ENCODE data around the gene UBA6.

Gene UBA6

DNA sequence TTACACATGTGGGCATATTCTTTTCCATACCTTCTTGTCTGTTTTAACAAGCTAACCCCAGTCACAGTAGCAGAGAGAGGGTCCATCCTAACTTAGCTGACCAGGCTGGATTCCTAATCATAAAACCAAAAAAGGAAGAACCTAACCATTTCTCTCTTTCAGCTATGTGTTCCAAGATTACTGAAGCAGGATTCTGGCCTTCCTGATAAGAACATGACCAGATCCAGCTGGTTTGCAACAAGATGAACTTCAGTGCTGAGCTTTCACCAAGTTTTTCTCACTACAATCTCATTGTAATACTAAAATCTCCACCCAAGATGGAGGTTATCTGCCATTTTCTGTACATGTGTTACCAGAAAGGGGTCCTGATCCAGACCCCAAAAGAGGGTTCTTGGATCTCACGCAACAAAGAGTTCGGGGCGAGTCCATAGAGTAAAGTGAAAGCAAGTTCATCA is 20.4 kb upstream of the UBA6 start:
- TF ChIP-seq, protein P1, sequence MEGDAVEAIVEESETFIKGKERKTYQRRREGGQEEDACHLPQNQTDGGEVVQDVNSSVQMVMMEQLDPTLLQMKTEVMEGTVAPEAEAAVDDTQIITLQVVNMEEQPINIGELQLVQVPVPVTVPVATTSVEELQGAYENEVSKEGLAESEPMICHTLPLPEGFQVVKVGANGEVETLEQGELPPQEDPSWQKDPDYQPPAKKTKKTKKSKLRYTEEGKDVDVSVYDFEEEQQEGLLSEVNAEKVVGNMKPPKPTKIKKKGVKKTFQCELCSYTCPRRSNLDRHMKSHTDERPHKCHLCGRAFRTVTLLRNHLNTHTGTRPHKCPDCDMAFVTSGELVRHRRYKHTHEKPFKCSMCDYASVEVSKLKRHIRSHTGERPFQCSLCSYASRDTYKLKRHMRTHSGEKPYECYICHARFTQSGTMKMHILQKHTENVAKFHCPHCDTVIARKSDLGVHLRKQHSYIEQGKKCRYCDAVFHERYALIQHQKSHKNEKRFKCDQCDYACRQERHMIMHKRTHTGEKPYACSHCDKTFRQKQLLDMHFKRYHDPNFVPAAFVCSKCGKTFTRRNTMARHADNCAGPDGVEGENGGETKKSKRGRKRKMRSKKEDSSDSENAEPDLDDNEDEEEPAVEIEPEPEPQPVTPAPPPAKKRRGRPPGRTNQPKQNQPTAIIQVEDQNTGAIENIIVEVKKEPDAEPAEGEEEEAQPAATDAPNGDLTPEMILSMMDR (IDR thresholded peaks at IDR 0.05) = no peak

DNA sequence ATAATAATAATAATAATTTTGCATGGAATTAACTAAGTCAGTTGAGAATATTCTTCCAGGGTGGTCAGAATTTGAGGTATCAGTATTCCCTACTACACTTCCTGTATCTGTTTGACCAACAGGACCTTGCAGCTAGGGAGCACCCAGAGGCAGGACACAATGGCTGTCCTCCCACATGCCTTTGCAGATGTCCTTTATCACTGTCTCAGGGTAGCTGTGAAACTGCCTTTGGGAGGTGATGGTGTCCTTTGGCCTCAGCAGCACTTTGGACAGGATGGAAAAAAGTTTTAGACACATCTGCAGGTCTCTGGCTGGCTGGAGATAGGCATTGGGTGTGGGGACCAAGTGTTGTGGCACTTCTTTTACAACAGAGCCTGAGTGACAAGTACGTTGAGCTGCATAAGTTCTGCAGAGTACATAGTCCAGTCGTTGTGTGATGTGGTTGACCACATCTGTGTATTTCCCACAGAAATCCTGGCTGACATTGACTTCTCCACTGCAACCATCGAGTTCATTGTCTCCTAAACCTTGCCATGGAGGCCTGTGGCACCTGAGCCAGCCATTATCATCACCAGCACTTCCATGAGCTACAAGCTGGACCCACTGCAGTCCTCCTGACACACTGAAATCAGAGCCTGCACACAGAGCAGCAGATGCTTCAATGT is 19.1 kb upstream of the UBA6 start:
- TF ChIP-seq, protein P1 (IDR thresholded peaks at IDR 0.05) = no peak

DNA sequence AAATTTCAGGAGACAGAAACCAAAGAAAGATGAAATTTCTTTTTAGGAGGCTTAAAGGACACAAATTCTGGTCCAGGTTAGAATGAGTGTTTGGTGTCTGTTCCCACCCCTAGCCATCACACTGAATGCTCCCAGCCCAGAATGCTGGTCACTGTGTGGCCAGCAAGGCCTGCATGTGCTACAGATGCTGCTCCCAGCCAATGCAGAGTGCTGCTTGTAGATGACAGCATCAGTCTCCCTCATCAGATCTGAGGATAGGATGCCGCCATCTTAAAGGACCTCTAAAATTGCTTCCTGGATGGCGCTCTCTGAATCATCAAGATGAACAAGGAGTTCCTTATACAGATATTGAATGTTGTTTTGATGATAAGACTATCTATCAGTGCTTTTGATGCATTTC is 17.9 kb upstream of the UBA6 start:
- TF ChIP-seq, protein P1 (IDR thresholded peaks at IDR 0.05) = no peak

DNA sequence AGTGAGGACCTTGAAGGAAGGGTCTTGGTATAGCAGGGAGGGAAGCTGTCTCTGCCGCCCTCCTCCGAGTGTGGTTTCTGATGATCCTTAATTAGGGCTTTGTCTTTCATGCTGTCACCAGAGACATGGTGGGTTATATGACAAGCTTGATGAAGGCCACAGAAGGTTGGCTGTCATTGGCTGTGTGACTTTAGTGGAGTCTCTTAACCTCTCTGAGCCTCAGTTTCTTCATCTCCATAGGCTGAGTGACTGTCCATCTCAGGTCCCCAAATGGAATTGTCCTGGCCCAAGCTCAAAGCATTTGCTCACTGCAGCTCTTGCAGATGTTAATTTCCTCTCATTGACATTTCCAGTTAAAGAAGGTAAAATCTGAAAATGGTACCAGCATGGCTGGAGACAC is 16.6 kb upstream of the UBA6 start:
- TF ChIP-seq, protein P1 (IDR thresholded peaks at IDR 0.05) = no peak

DNA sequence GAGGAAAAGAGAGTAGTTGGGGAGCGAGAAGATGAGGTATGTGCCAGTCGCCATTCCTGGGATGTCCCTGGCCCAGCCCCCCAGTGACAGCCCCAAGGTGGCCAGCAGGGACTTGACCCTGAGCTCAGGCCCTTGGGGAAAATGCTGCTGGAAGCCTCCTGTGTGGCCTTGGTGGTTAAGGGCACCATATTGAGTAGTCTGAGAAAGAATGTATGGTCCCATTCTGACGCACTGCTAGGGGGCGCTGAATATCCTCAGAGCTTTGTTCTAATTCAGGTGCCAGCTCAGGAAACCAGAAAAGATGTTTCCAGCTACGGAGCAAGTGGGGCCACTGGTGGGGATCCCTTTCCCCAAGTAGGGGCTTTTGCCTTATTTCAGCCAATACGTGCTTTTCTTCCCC is 14.0 kb upstream of the UBA6 start:
- TF ChIP-seq, protein P1 (IDR thresholded peaks at IDR 0.05) = no peak

DNA sequence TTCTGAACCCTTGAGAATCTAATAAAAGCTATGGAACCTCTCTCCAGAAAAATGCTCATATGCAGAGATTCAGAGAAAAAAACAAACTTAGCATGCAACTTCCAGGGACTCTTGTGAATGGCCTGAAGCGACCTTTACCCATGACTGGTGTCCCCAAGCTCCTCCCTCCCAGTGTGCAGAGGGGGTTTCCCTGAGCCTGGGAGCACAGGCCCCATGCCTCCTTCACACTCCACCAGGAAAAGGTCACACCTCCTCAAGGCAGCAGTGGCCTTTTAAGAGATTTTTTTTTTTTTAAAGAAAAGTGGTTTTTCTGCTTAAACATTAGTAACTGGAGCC is 13.3 kb upstream of the UBA6 start:
- TF ChIP-seq, protein P1 (IDR thresholded peaks at IDR 0.05) = no peak

DNA sequence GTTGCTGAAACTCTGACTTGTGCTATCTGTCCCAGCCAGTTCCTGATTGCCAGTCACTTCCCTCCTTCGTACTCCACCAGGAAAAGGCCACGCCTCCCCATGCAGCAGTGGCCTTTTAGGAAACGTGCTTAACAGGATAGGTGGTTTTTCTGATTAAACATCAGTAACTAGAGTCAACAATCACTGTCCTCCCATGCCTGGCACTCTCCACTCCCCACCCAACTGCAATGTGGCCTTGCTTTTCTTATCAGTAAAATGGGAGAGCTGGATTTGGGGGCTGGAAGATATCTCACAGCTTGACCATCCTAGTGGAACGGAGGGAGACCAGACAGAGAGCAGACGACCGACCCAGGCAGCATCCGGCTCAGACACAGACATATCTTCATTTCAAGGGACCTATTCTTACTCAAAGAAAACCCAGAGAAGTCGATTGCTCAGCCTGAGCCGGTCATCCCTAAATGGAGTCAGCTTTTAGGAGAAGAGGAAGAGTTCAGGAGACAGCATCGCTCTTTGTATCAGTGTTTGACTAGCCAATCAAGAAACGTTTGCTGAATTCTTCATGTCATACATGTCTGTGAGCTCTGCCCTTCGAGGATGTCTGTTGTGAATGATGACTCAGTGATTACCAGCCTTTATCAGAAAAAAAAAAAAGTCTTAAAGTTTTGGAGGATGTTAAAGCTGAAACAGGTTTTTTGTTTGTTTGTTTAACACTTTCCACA is 12.7 kb upstream of the UBA6 start:
- TF ChIP-seq, protein P1 (IDR thresholded peaks at IDR 0.05) = no peak

All from LNCAP (cell line).